ENCODE data around the gene VPS26A. TPM values are rescaled to one million over a fixed set of nuclear protein-coding genes. Genes with fewer than 3 reads are reported as not detected.

The VPS26A gene
- polyA plus RNA-seq, 3 donors = 75.9 to 101 (median 81.1) TPM

- no peak for DNase-seq (ENCODE audit: extremely low read depth in 1 of 11, low read depth in 9 of 11, low spot score in 4 of 11)
These were observed 87.1 kb downstream of the VPS26A start for GRCh38 chr10:69211104-69211503.

- no peak for DNase-seq (ENCODE audit: extremely low read depth in 1 of 11, low read depth in 9 of 11, low spot score in 4 of 11)
These were observed 87.5 kb downstream of the VPS26A start for GRCh38 chr10:69211524-69211923.

GRCh38 chr10:69213591-69214311 is 89.8 kb downstream of the VPS26A start:
- no peak for DNase-seq (ENCODE audit: extremely low read depth in 1 of 11, low read depth in 9 of 11, low spot score in 4 of 11)

GRCh38 chr10:69214666-69215131 is 90.7 kb downstream of the VPS26A start:
- DNase-seq (ENCODE audit: extremely low read depth in 1 of 11, low read depth in 9 of 11, low spot score in 4 of 11) = no peak

GRCh38 chr10:69215405-69216171 is 91.6 kb downstream of the VPS26A start:
- DNase-seq (ENCODE audit: extremely low read depth in 1 of 11, low read depth in 9 of 11, low spot score in 4 of 11) = no peak

- no peak for DNase-seq (ENCODE audit: extremely low read depth in 1 of 11, low read depth in 9 of 11, low spot score in 4 of 11)
These were observed 92.7 kb downstream of the VPS26A start for GRCh38 chr10:69216577-69217118.

- no peak for DNase-seq (ENCODE audit: extremely low read depth in 1 of 11, low read depth in 9 of 11, low spot score in 4 of 11)
These were observed 93.3 kb downstream of the VPS26A start for GRCh38 chr10:69217119-69217754.

- DNase-seq (ENCODE audit: extremely low read depth in 1 of 11, low read depth in 9 of 11, low spot score in 4 of 11) = no peak
These were observed 94.9 kb downstream of the VPS26A start for GRCh38 chr10:69218831-69219230.

GRCh38 chr10:69220041-69220451 is 96.1 kb downstream of the VPS26A start, which contains the start of gene HKDC1:
HKDC1 (plus strand) TSS chr10:69220332; CDS start chr10:69220436, 104 bp downstream.
- peak in 4 of 11 donors; percentile 20 to 66 (median 42) for DNase-seq (ENCODE audit: extremely low read depth in 1 of 11, low read depth in 9 of 11, low spot score in 4 of 11)

GRCh38 chr10:69220507-69220906 is 96.5 kb downstream of the VPS26A start:
- no peak for DNase-seq (ENCODE audit: extremely low read depth in 1 of 11, low read depth in 9 of 11, low spot score in 4 of 11)

Other genes with a start within 250 kb of the VPS26A start
- 10 to 100 TPM; 57.7 to 71.2 (median 65.9) TPM for gene DDX50, start 222.9 kb upstream of the VPS26A start, polyA plus RNA-seq (ENCODE audit: insufficient read length in 3 of 3)
- 10 to 100 TPM; 51.7 to 63.8 (median 63.6) TPM for gene DDX21, start 168.0 kb upstream of the VPS26A start, polyA plus RNA-seq (ENCODE audit: insufficient read length in 3 of 3)
- 10 to 100 TPM; 32.7 to 36.5 (median 34.7) TPM for gene KIFBP, start 135.4 kb upstream of the VPS26A start, polyA plus RNA-seq (ENCODE audit: insufficient read length in 3 of 3)
- 10 to 100 TPM; 14.4 to 26.8 (median 20.1) TPM for gene SRGN, start 36.1 kb upstream of the VPS26A start, polyA plus RNA-seq (ENCODE audit: insufficient read length in 3 of 3)
- 10 to 100 TPM; 38.1 to 47.4 (median 43.3) TPM for gene SUPV3L1, start 56.1 kb downstream of the VPS26A start, polyA plus RNA-seq (ENCODE audit: insufficient read length in 3 of 3)
- gene HKDC1, start 96.2 kb downstream of the VPS26A start, polyA plus RNA-seq (ENCODE audit: insufficient read length in 3 of 3) = 10 to 100 TPM; 15.3 to 34.1 (median 15.6) TPM
- 10 to 100 TPM; 49.7 to 58.3 (median 53.4) TPM for gene HK1, start 154.3 kb downstream of the VPS26A start, polyA plus RNA-seq (ENCODE audit: insufficient read length in 3 of 3)